CD1c-positive myeloid dendritic cell (primary cell): Measurements from ENCODE around the gene ITPKB.

Experiments used
- DNase-seq: peaks from one replicate; pipeline ENCODE4 v3.0.0-alpha.2; 2016; ENCODE audit errors: extremely low spot score

Gene ITPKB

DNA sequence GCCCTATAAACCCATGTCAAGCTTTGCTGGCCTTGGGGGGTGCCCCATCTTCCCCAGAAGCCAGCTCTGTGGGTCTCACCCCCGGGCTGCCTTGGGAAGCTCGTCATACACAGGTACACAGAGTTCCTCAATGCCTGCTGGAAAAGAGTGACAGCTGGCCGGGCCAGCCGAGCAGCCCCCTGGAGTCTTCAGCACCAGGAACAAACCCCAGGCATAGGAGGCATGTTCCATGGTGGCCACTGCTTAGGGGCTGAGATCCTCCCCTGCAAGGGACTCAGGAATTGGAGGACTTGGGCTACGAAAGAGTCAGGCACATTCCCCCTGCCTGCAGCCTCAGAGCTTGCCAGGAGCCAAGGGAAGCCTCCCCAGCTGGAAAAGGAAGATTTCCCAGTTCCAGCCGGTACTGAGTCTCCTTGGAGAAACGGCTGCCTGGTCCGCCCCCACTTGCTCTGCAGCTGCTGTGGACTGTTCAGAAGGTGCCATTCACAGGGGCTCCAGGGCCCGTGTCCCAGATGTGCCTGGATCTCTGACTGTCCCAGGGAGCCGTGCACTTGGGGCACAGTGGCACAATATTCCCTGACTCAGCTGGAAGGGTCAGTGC is 101.0 kb downstream of the ITPKB start:
- no peak for DNase-seq

DNA sequence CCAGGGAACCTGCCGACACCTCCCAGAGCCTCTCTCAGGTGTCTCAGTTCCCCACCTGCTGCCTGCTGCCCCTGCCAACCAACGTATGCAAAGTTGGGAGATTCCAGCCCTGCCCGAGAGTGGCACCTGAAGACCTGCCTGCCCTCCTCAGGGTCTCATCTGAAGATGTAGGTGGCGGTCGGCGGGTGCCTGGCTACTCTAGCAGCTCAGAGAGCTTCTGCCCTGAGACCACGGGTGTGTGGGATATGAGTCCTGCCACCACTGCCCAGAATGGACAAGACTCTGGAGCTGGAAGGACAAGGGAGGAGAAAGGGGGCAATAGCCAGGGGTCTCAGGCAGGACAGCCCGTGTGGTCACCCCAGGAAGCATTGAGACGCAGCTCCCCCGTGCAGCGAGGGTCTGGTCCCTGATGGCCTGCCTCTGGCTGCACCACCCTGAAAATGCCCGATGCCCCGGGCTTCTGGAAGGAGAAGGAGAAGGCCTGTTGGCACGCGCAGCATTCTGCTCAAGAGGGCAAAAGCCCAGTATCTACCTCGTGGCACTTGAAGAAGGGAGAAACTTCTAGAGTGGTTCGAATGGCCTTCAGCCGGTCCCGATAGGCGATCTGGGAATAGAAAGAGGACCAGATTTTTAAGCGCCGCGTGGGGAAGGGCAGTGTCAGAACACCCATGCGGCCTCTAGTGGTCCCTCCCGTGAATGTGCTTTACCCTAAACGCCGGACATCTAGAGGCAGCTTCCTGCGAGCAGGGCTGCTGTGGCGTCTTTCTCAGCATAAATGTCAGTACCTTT is 101.7 kb downstream of the ITPKB start:
- no peak for DNase-seq

DNA sequence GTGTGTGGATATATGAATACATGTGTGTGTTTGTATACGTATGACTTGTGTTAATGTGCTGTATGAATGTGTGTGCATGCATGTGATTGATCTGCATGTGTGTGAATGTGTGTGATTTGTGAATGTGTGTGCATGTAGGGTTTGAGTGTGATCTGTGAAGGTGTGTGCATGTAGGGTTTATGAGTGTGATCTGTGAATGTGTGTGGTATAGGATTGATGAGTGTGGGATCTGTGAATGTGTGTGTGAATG is 102.3 kb downstream of the ITPKB start:
- no peak for DNase-seq

DNA sequence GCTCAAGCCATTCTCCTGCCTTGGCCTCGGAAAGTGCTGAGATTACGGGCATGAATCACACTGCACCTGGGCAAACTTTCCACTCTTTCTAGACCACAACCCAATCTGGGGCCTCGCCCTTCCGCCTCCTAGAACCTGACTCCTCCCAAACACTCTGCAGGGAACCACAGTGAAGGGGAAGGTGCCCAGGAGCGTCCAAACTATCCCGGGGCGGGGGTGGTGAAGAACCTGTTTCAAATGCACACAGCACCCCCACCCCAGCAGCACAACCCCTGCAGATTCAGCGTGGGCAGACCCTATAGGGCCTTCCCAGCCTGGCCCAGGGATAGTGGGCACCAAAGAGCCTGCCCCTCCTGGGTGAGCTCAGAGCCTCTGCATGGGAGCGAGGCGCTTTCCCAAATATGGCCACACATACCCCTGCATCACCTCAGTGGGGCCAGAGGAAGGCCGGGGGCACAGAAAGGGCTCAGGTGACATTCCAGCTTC is 103.6 kb downstream of the ITPKB start:
- no peak for DNase-seq

DNA sequence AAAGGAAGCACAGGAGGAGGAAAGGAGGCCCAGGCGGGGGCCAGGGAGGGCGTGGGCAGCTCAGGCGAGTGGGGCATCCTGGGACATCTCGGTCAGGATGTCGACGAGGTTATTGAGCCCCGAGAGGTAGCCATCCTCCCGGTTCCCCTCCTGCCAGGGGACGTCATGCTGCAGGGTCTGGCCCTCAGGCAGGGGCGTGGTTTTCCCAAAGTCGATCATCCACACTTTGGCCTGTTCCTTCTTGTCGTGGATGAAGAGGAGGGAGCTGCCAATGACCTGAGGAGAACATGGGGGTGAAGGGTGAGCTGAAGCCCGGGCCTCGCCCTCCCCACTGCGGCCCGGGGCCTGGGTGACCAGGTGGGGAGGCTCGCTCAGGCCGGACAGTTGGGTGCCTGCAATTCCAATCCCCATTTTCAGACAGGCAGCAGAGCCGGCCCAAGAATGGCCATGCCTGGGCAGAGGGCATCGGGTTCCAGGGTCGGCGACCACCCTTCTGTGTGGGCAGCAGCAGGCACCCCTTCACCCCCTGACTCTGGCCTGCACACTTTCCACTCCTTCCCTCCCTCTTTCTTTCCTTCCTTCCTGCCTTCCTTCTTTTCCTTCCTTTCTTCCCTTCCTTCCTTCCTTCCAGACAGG is 104.4 kb downstream of the ITPKB start:
- DNase-seq: no peak

DNA sequence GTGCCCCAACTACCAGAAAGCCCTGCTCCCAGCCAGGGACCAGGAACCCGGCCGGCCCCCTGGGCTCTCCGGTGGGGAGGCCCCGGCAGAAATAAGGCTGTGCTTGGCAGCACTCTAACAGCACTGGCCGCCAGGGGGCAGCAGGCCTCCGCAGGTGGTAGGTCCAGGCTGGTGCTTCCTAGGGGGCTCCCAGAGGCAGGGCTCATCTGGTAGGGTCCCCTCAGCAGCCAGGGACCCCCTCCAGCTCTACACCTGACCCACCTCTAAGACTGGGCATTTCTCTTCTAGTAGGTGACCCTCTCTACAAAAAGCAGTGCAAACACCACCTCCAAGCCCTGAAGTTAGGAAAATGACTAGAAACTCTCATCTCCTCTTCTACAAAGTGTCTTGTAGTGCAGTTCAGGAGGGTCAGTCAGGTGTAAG is 104.9 kb downstream of the ITPKB start:
- peak; percentile 75 for DNase-seq

DNA sequence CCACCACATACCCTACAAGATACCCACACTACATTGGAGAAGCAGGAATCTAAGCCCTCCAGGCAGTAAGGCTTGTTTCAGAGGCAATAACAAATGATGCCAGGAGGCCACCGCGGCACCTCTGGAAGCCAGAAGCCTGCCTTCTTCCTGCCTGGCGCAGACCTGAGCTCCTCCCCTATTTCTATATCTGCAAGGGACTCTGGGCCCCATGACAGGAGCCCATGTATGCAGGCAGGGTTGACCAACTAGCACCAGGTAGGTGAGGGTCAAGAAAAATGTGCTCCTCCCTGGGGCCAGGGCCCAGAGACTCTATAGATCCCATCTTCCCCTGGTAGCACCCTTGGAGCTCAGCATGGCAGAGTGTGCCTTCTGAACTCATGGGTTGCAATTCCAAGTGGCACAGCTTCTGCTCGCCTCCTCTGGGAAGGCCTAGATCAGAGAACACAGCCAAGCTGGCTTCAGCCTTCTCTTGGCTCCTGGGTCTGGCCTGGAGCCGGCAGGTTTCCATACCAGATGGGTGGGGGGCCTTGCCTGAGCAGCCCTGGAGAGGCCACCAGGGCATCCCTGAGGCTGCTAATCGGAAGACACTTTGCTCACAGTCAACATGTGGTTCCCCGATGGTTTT is 105.4 kb downstream of the ITPKB start:
- no peak for DNase-seq

DNA sequence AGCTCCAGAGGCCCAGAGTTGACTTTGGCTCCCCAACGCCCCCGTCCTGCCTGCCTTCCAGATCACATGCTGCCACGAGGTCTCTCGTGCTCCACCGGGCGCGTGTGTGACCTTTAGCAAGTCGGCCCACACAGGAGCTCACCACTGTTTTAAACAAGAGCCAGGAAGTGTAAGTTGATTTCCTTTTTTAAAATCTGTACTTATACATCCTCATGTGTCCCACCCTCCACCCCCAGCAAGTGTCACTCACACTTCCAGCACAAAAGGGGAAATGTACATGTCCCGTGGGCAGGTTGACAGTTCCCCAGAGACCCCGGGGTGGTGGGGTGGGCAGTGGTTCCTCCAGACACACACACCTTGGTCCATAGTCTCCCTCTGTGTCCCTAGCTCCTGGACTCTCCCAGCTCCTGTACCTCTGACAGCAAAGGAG is 106.1 kb downstream of the ITPKB start:
- peak; percentile 90 for DNase-seq

DNA sequence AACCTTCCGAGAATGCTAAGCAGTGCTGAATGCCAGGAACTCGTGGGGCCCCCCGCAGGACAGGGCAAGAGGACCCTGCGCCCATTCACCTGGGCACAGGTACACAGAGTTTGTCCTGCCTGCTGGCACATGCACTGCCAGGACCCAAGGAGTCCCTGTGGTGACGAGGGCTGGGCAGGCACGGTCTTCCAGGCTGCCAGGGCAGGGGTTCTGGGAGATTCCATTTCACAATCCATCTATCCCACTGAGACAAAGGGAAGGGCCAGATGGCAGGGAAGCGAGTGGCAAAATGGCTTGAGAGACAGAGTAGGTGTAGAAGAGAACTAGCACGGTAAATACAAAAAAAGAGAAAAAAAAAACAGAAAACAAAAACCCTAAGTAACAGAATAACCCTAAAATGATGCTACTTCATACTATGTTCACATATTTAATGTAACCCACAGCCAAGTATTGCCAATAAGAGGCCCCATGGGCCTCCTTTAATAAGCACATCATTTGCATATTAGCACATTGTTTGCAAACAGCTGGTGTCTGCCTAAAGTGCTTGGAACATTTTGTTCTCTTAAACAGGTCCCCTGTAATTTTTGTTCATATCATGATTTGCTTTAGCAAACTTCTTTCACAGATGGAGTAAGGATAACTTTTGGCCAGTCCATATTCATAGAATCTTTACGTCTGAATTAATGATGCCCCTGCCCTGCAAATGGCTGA is 106.8 kb downstream of the ITPKB start:
- no peak for DNase-seq

DNA sequence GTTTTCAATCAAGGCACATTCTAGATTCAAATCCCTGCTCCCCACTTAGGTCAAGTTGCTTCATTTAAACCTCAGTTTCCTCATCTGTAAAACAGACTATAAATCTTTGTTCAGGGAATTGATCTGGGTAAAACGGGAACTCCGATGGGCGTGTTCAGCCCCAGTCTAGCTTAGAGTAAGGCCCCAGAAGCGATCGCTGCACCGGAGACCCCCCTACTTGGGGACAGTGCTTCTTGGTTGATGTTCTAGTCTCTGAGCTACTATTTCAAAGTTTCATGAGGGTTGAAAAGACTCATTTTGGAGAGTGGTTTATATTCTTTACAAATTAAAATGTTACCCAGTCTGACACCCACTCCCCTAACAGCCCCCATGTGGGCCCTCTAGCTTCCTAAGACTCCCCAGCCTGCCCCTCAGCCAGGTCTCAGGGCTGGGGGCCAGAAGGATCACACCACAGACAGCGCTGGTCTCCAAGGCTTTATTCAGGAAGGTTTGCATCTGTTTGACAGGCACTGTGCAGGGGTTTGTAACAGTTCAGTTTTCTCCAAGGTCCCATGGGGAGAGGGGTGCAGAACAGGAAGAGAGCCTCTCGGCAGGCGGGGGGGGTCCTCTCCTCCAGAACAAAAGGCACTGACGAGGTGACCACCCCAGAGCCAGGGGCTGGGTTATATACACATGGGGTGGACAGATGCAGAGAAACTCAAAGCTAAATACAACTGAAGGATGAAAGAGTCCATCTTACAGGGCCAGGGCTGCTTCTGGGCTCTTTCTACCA is 107.7 kb downstream of the ITPKB start:
- DNase-seq: no peak

DNA sequence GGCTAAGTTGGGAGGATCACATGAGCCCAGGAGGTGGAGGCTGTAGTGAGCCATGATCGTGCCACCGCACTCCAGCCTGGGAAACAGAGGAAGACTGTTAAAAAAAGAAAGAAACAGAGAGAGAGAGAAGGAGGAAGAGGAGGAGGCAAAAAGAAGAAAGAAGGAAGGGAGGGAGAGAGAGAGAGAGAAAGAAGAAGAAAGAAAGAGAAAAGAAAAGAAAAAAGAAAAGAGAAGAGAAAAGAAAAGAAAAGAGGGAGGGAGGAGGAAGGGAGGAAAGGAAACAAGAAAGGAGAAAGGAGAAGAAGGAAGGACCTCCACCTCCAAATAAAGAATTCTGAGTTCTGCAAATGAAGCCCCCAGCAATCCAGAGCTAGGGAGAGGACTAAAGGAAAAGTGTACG is 108.5 kb downstream of the ITPKB start:
- DNase-seq: no peak

DNA sequence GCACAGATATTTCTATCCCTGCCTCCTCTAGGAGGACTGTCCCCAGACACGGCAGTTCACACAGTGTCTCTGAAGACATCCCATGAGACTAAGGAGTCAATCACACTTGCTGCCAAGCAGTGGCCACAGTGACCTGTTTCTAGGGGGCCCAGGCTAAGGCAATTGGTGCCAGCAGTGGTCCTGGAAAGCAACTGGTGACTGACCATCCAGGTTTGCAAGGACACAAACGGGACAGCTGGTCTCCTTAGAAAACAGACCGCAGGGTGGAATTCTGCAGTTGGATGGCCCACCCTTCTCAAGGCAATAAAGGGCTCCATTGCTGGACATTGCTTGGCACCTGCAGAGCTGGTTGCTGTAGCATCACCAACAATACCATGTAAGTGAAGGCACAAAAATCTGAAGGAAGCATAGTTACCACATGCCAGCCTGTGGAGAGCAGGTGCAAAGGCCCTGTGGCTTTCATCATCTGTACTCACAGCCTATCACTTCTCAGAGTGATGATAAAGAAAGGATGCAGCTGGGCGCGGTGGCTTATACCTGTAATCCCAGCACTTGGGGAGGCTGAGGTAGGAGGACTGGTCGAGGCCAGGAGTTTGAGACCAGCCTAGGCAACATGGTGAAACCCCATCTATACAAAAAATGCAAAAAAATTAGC is 109.1 kb downstream of the ITPKB start:
- DNase-seq: no peak

DNA sequence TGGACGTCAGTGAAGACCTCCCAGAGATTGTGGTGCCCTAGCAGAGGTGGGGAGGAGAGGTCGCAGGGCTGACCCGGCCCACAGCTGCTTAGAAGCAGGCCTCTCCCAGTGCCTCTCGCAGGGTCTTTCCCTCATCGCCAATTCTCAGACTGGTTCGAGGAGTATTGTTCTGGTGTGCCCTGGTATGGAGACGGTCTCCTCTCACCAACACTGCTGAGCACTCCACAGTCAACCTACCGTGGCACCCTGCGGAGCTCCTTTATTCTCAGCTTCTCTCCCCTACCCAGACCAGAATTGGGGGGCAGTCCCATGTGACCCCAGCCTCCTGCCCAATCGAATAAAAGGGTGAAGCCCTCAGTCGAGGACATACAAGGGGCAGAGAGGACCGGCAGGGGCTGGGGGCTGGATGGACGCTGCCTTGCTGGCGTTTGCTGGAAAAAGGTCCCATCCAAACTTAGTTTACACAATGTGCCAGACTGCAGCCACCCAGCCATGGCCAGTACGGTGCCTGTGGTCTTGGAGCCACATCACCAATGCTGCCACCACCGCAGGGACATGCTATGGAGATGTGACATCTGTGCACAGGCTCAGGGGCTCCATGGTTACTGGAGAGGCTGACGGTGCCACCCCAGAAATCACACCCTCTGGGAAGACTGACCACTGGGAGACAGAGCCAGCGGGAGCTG is 109.7 kb downstream of the ITPKB start:
- no peak for DNase-seq

DNA sequence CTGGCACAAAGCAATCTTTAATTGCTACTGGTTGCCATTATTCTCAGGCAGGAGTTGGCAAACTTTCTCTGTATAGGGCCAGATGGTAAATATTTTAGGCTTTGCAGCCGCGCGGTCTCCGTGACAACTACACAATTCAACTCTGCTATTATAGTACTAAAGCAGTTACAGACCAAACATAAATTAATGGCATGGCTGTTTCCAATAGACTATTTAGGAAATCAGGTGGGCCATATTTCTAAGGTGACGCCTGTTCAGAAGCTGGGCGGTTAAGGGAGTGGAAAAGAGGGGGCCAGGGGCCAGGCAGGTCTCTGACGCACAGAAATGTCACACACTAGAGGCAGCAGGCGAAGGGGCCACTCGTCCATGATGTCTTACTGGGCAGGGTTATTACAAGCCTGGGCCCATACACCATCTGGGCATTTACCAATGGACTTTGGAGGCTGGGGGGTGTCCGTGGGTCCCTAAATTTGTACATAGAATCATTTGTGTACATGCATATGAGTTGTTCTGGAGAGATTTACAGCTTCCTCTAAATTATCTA is 110.4 kb downstream of the ITPKB start:
- DNase-seq: no peak

DNA sequence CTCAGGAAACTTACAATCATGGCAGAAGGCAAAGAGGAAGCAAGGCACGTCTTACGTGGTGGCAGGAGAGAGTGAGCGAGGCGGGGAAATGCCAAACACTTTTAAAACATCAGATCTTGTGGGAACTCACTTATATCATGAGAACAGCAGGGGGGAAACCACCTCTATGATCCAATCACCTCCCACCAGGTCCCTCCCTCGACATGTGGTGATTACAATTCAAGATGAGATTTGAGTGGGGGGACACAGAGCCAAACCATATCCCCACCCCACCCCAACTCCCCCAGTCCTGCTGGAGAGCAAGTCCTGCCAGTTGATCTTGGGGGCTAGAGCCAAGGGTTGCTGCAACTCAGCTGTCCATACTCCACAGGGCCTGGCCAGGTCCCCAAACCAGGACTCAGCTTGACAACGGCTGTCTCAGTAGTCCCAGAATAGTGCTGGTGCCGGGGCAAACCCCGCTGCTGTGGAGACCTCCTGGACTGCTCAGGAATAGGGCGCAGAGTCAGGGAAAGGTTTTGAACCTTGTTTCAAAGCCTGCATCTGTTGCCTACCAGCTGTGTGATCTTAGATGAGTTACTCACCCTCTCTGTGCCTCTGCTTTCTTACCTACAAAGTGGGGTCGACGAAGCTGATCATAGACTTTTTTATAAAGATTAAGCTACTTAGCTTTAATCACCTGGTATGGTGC is 111.0 kb downstream of the ITPKB start:
- peak; percentile 78 for DNase-seq

DNA sequence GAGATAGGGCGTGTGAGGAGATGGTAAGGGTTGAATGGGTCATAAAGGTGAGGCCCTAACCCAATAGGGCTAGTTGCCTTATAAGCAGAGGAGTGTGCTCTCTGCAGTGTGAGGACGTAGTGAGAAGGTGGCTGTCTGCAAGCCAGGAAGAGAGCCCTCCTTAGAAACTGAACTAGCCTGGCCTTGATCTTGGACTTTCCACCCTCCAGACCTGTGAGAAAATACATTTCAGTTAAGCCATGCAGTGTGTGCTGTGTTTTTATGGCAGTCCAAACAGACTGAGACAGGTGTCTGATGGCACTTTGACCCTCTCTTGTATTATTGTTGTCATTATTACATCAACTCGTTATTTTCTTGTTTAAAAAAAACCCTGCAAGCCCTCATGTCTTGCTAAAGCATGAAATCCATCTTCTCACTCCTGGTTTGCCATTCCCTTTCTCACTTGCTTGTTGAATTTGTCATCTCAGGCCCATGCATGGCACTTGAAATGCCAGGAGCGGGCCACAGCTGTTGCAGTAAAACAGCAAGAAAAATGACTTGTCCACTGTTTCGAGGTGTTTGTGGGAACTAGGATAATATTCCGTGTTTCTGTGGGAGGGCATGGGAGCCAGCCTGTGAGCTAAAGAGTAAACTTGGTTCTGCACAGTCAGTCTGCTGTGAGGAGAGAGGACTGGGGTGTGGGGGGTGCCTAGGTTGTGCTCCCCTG is 111.9 kb downstream of the ITPKB start:
- no peak for DNase-seq

DNA sequence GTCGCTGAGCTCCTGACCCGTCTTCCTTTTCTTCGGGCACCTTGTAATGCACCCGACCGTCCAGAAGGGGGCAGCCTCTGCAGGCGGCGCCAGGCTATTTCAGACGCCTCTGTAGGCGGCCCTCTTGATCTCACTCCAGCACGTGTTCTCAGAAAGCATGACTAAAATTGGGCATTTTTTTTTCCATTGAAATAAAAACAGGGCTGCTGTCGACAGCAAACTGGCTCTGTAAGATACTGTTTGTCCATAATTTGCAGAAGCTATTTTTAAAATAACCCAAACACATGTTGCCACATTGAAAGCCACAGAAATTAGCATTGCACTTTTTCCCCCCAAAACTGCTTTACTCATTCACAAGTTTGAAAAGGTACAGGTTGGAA is 112.5 kb downstream of the ITPKB start:
- DNase-seq: peak; percentile 96

DNA sequence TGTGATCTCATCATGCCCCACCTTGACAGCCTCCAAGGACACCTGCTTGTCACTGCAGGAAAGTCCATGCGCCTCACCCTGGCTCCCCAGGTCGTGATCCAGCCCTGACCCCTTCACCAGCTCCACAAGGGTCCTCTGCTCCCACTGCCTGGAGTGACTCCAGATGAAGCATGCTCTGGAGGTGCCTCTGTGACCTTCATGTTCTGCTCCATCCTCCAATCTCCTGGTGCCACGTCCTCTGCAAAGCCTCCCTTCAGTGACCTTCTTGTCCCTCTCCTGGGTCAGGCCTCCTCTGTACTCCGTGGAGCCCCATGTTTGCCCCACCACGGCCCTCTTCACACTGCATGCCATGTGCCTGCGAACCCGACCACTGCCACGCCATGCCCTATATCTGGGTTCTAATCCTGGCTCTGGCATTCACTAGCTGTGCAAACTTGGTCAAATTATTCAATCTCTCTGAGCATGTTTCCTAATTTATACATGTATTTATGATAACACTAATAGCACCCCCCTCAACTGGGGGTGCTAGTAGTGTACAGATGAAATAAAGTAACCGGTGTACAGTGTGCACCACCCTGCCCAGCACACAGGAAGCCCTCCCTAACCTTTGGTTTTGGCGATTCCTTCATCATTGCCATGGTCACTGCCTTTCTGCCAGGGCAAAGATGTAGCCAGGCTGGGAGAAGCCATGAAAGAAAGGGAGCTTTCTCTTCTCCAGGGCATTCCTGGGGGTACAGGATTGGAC is 113.1 kb downstream of the ITPKB start:
- no peak for DNase-seq
